ENCODE data around the gene LY6G5C.

LY6G5C gene

GRCh38 chr6:31634969-31635575, 45.8 kb downstream of the LY6G5C start:
- DNase-seq: no peak

GRCh38 chr6:31634131-31634530, 46.7 kb downstream of the LY6G5C start:
- no peak for DNase-seq

DNA sequence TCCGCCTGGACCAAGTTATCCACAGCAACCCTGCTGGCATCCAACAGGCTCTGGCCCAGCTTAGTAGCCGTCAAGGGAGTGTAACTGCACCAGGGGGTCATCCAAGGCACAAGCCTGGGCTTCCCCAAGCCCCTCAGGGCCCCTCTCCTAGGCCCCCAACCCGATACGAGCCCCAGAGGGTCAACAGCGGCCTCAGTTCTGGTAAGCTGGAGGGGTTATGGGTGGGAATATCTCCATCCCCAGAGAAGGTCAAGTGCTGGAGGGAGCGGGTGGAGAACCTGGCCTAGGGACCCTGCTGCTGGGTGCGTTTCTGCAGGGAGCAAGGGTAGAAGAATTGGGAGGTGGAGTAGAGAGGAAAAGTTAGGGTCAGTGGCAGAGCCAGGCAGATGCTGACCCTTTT, 47.4 kb downstream of the LY6G5C start:
- no peak for DNase-seq

DNA sequence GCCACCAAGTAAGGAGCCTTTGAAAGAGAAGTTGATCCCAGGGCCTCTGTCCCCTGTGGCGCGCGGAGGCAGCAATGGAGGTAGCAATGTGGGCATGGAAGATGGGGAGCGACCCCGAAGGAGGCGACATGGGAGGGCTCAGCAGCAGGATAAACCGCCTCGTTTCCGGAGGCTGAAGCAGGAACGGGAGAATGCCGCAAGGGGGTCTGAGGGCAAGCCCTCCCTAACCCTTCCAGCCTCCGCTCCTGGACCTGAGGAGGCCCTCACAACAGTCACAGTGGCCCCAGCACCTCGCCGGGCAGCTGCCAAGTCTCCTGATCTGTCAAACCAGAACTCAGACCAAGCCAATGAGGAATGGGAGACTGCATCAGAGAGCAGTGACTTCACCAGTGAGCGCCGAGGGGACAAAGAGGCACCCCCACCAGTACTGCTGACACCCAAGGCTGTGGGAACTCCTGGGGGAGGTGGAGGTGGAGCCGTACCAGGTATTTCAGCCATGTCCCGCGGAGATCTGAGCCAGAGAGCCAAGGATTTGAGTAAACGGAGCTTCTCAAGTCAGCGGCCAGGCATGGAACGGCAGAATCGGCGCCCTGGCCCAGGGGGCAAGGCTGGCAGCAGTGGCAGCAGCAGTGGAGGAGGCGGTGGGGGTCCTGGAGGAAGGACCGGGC, 48.5 kb downstream of the LY6G5C start:
- no peak for DNase-seq

DNA sequence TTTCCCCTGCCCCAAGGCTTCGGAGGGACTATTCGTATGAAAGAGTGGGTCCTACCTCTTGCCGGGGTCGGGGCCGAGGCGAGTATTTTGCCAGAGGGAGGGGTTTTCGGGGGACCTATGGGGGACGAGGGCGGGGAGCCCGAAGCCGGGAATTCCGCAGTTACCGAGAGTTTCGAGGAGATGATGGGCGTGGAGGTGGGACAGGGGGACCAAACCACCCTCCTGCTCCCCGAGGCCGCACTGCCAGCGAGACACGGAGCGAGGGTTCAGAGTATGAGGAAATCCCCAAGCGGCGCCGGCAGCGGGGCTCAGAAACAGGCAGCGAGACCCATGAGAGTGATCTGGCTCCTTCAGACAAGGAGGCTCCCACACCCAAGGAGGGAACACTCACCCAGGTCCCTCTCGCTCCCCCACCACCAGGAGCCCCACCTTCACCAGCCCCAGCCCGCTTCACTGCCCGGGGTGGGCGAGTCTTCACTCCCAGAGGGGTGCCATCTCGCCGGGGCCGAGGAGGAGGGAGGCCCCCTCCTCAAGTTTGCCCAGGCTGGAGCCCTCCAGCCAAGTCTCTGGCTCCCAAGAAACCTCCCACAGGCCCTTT, 49.1 kb downstream of the LY6G5C start:
- no peak for DNase-seq

GRCh38 chr6:31631209-31631608, 49.7 kb downstream of the LY6G5C start:
- DNase-seq: no peak

DNA sequence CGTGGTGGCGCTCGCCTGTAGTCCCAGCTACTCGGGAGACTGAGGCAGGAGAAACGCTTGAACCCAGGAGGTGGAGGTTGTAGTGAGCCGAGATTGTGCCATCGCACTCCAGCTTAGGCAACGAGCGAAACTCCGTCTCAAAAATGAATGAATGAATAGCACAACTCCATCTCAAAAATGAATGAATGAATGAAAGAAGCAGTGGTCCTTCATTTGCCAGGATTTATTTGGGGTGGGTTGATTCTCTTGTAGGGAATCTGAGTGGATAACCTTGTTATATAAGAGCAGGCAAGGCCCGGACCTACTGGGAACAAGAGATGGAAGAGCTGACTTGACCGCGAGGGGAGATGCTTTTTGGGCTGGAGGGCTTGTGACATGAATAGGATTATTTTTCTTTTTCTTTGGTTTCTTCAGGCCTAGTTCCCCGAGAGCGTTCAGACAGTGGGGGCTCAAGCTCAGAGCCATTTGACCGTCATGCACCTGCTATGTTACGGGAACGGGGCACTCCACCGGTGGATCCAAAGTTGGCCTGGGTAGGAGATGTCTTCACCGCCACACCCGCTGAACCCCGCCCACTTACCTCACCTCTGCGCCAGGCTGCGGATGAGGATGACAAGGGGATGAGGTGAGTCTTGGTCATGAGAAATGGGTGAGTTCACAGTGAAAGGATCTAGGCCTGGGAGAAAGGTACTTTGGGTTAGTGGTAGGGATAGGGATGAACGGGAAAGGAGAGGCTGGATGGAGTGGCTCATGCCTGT, 50.5 kb downstream of the LY6G5C start:
- no peak for DNase-seq

DNA sequence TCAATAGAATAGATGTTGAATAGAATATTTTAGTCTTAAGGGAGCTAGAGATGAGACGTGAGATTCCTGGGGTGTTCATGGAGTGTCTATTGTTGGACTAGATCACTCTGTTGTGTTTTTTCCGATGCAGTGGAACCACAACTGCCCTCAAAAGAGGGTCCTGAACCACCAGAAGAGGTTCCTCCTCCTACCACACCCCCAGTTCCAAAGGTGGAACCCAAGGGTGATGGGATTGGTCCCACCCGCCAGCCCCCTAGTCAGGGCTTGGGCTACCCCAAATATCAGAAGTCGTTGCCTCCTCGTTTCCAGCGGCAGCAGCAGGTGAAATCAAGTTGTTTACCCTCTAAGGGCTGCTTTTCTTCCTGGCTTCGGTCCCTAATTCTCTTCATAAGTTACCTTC, 51.9 kb downstream of the LY6G5C start:
- no peak for DNase-seq

DNA sequence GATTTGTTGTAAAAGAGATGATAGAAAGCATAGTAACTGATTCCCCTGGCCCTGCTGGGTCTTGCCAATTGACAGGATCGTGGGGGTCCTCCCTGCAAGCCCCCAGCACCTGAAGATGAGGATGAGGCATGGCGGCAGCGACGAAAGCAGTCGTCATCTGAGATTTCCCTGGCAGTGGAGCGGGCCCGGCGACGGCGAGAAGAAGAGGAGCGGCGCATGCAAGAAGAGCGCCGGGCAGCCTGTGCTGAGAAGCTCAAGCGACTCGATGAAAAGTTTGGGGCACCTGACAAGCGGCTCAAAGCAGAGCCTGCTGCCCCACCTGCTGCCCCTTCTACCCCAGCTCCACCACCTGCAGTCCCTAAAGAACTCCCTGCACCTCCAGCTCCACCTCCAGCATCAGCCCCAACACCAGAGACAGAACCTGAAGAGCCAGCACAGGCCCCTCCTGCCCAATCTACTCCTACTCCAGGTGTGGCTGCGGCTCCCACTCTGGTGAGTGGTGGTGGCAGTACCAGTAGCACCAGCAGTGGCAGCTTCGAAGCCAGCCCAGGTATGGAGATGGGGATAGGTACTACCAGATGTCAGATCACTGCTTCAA, 53.1 kb downstream of the LY6G5C start:
- no peak for DNase-seq

- DNase-seq: no peak
These were observed 53.9 kb downstream of the LY6G5C start for GRCh38 chr6:31626952-31627351.
